Gastroesophageal sphincter (tissue), 3 donors: Measurements from ENCODE around the gene ARID3B.

ENCODE experiments used
- POLR2AphosphoS5 ChIP-seq: sonication (generic); formaldehyde crosslinking; IDR thresholded peaks from one replicate; pipeline ENCODE4 v1.6.1; 2017; ENCODE audit warnings: antibody characterized with exemption
- TF ChIP-seq, protein P1 (sequence below), 4 experiments: fragments of 200-600 bp in 2 of 4; fragments of 450-650 bp in 2 of 4; sonication (generic) in 1 of 4; IDR thresholded peaks; one replicate each; pipeline ENCODE4 v1.5.1; 2017 to 2019; ENCODE audit warnings: antibody characterized with exemption in 4 of 4, mild to moderate bottlenecking in 2 of 4, moderate library complexity in 2 of 4

DNA sequence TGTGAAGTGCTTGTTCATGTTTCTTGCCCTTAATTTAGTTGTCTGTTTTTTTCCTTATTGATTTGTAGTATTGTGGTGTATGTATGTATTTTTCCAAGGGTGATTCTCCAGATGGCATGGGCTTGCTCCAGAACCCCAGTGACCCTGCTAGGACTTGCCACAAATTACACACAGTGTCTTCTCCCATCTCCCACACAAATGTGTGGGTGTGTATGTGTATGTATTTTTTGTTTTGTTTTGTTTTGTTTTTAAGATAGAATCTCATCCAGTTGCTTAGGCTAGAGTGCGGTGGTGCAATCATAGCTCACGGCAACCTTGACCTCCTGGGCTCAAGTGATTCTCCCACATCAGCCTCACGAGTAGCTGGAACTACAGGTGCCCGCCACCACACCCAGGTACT lies 36.2 kb upstream of the ARID3B start:
- TF ChIP-seq POLR2AphosphoS5, result no peak
- TF ChIP-seq, protein P1, sequence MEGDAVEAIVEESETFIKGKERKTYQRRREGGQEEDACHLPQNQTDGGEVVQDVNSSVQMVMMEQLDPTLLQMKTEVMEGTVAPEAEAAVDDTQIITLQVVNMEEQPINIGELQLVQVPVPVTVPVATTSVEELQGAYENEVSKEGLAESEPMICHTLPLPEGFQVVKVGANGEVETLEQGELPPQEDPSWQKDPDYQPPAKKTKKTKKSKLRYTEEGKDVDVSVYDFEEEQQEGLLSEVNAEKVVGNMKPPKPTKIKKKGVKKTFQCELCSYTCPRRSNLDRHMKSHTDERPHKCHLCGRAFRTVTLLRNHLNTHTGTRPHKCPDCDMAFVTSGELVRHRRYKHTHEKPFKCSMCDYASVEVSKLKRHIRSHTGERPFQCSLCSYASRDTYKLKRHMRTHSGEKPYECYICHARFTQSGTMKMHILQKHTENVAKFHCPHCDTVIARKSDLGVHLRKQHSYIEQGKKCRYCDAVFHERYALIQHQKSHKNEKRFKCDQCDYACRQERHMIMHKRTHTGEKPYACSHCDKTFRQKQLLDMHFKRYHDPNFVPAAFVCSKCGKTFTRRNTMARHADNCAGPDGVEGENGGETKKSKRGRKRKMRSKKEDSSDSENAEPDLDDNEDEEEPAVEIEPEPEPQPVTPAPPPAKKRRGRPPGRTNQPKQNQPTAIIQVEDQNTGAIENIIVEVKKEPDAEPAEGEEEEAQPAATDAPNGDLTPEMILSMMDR (IDR thresholded peaks at IDR 0.05), result no peak
